Small intestine (tissue), 7 donors: ENCODE results near the gene CENPO. TPM values are rescaled to one million over a fixed set of nuclear protein-coding genes. Genes with fewer than 3 reads are reported as not detected.

Source experiments
- DNase-seq, 2 donors: peaks; one replicate each; pipeline versions ENCODE4 v3.0.0 to v3.0.0-alpha.2; 2013
- FAIRE-seq: peaks from 2 replicates; lab custom pipeline; 2012; peaks lifted over from hg19 to GRCh38; lab: Jason Lieb, UNC
- H3K27ac ChIP-seq, 3 donors: one replicate each; pipeline ENCODE4 v1.5.1; 2013; ENCODE audit warnings: low read length in 2 of 3, mild to moderate bottlenecking in 2 of 3, control low read depth in 1 of 3, inconsistent platforms in 1 of 3, low read depth in 1 of 3, moderate library complexity in 1 of 3
- H3K27me3 ChIP-seq, 3 donors: one replicate each; pipeline ENCODE4 v1.6.1; 2013; ENCODE audit warnings: low read length in 3 of 3, inconsistent platforms in 1 of 3; ENCODE audit not compliant: control insufficient read depth in 3 of 3, insufficient read depth in 3 of 3
- H3K36me3 ChIP-seq, 3 donors: one replicate each; pipeline ENCODE4 v1.6.1; 2013; ENCODE audit warnings: low read length in 3 of 3, inconsistent platforms in 1 of 3, low read depth in 1 of 3, mild to moderate bottlenecking in 1 of 3, moderate library complexity in 1 of 3; ENCODE audit not compliant: control insufficient read depth in 3 of 3, insufficient read depth in 2 of 3
- H3K4me1 ChIP-seq, 3 donors: one replicate each; pipeline ENCODE4 v1.6.1; 2013; ENCODE audit warnings: low read length in 2 of 3, inconsistent platforms in 1 of 3, low read depth in 1 of 3, mild to moderate bottlenecking in 1 of 3, moderate library complexity in 1 of 3; ENCODE audit not compliant: control insufficient read depth in 3 of 3, insufficient read depth in 2 of 3
- H3K4me3 ChIP-seq, 3 donors: one replicate each; pipeline ENCODE4 v1.5.1; 2013; ENCODE audit warnings: low read length in 3 of 3, control low read depth in 1 of 3, inconsistent platforms in 1 of 3, low read depth in 1 of 3, mild to moderate bottlenecking in 1 of 3, moderate library complexity in 1 of 3
- H3K9me3 ChIP-seq, 2 donors: one replicate each; pipeline ENCODE4 v1.6.1; 2013; ENCODE audit warnings: low read depth in 1 of 2, low read length in 1 of 2; ENCODE audit not compliant: control insufficient read depth in 2 of 2, insufficient read depth in 1 of 2
- WGBS, 3 donors: extraction: QIAGEN DNeasy Blood & Tissue Kit; methylation state at CpG; one replicate each; pipeline ENCODE4 v1.1.7; 2013; 5-methylcytosine and 5-hydroxymethylcytosine counted together
- polyA plus RNA-seq, 4 donors: library from polyadenylated mRNA; stranded (reverse) in 3 of 4; unstranded in 1 of 4; fragments of 200-250 nt in 3 of 4; fragments of 120-200 nt in 1 of 4; gene quantifications; one replicate each; pipeline versions ENCODE4 v1.2.1 to v1.2.3, GENCODE V29; 2013
- donor health status: healthy with polysubstance abuse.
- donor health status: control.
- donor health status: control.
- donor health status: Bipolar disorder and iron deficiency.
- donor health status: healthy.

The CENPO gene
- polyA plus RNA-seq, 4 donors, result 1.4 to 10.4 (median 5.9) TPM

DNA sequence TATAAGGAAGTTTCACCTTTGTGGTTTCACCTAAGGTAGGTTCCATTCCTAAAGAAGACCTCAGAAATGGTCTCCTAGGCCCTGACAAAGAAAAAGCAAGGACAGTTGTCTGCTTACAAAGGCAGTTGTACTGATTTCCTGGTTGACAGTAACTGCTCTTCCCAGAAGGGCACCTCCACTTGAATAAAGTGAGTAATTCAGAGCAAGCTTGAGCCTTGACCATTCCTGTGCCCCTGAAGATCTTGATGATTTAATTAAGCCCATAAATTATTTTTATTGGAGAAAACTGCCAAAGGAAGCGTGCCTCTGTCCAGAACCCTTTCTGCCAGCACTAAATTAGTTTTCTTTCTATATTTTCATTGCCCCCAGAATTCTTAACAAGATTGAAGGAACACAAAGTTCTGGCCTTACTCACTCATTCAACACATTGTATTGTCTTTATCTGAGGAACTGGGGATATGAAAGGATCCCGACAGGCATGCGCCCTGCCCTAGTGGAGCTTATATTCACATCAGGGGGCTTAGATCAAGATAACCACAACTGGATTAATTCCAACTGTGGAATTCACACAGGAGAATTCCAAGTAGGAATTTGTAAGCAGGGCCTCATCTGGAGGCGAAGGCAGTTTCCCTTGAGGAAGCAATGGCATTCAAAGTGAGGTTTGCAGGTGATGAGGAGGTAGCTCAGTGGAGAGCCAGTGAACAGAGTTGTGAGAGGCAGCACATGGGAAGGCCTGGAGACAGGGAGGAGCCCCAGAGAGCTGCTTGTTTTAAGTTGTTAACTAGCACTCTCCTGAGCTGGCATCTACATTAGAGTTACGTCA, 21.2 kb upstream of the CENPO start:
- no peaks in the 10 kb centered on the region for H3K4me1 ChIP-seq
- no peaks in the 10 kb centered on the region for H3K9me3 ChIP-seq
- WGBS, 3 donors, result 94 to 97% (median 96%) methylated on average over 5 of the region's 5 CpGs
- DNase-seq (no peak), FAIRE-seq (no peak)
- no peaks in the 10 kb centered on the region for H3K27me3 ChIP-seq
- H3K27ac ChIP-seq, result no peak overlapping the region
- H3K4me3 ChIP-seq, result no peak overlapping the region
- peaks cover 6 to 12% (median 8%) of the 10 kb centered on the region in 3 donors for H3K36me3 ChIP-seq

DNA sequence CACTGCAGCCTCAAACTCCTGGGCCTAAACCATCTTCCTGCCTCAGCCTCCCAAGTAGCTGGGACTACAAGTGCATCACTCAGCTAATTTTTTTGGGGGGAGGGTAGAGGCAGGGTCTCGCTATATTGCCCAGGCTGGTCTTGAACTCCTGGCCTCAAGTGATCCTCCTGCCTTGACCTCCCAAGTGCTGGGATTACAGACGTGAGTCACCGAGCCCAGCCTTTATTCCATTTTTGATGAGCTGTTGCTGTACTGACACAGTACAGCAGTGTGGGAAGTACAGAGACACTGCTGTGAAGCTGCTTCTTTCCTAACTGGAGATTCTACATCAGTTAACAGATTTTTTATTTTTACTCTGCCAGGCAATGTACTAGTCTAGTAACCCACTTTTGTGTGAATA, 18.9 kb upstream of the CENPO start:
- Histone ChIP-seq H3K4me3 (no peak overlapping the region), H3K36me3 (peaks cover 2 to 5% (median 3%) of the 10 kb centered on the region in 3 donors), H3K27me3 (no peaks in the 10 kb centered on the region), H3K9me3 (no peaks in the 10 kb centered on the region), H3K27ac (no peak overlapping the region), H3K4me1 (peaks cover 0 to 8% (median 0%) of the 10 kb centered on the region in 3 donors)
- WGBS, 3 donors, result 77 to 85% (median 82%) methylated on average over 3 of the region's 3 CpGs
- no peak for DNase-seq
- no peak for FAIRE-seq

DNA sequence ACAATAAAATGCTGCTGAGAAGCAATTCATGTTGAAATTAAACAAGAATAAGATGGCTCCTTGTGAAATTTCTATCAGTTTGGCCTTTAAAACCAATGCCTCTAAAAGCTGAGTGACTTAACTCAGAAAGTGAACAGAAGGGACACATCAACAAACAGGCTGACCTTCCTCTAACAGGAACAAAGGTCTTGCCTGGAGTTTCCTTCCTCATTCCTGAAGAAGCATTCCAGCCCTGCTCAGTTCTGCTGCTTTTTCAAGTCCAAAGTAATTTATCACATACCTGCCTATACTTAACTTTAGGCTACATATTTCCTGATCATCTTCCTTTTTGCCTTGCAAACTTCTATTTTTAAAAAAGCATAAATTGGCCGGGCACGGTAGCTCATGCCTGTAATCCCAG, 14.1 kb upstream of the CENPO start:
- DNase-seq, result peak; percentile 61 to 76
- no peak overlapping the region for H3K4me3 ChIP-seq
- no peaks in the 10 kb centered on the region for H3K36me3 ChIP-seq
- no peaks in the 10 kb centered on the region for H3K9me3 ChIP-seq
- H3K27ac ChIP-seq, result peak overlapping the region in 1 of 3 donors; percentile 62
- no peaks in the 10 kb centered on the region for H3K27me3 ChIP-seq
- H3K4me1 ChIP-seq, result peaks cover 0 to 8% (median 0%) of the 10 kb centered on the region in 3 donors
- WGBS, 3 donors, result 49 to 57% (median 50%) methylated on average over 2 of the region's 2 CpGs
- FAIRE-seq, result no peak

DNA sequence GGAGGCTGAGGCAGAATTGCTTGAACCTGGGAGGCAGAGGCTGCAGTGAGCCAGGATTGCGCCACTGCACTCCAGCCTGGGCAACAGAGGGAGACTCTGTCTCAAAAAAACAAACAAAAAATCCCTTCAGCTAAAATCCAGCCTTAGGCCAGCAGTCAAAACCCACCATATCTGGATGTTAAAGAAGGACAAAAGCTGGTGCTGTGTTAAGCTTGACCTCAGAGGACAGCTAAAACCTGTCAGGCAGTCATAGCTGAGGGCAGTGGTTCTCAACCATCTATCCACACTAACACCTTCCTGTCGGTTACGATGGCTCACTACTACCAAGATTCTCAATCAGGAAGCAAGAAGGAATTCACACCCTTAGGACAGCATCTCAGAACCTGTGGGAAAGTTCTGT, 9.6 kb upstream of the CENPO start:
- no peak for FAIRE-seq
- WGBS, 3 donors, result 94 to 96% (median 94%) methylated on average over 3 of the region's 3 CpGs
- peaks cover 0 to 7% (median 0%) of the 10 kb centered on the region in 3 donors for H3K4me1 ChIP-seq

DNA sequence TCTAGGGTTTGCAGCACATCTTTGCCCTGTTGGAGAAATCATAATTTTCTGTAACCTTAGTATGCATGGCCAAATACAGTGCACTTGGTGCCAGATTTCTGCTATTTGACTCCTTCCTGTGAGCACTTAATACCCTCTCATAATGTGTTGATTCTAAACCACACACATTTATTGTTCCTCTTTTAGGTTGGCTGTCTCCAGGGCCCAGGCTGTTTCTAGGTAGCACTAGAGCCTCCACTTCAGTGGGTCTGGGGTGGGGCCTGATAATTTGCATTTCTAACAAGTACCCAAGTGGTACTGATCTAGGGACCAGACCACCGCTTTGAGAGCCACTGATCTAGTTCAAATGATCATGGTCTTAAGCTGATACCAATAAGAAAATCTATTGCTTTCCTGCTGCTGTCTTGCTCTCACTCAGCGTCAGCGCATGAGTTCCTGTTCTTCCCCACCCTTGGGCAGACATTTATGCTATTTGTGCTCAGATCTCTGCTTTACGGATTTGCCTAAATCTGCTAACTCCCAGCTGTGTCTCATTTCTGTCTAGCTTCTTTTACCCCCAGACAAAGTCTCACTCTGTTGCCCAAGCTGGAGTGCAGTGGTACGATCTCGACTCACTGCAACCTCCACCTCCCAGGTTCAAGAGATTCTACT, 7.4 kb upstream of the CENPO start:
- no peak overlapping the region for H3K4me3 ChIP-seq
- WGBS, 3 donors, result 80 to 95% (median 90%) methylated on average over 6 of the region's 6 CpGs
- no peaks in the 10 kb centered on the region for H3K4me1 ChIP-seq
- peaks cover 0 to 12% (median 0%) of the 10 kb centered on the region in 3 donors for H3K36me3 ChIP-seq
- no peak for FAIRE-seq
- H3K9me3 ChIP-seq, result no peaks in the 10 kb centered on the region
- no peak for DNase-seq
- H3K27ac ChIP-seq, result no peak overlapping the region
- H3K27me3 ChIP-seq, result no peaks in the 10 kb centered on the region

More for the DNA sequence above, 9.6 kb upstream of the CENPO start:
- H3K4me3 ChIP-seq, result no peak overlapping the region
- H3K9me3 ChIP-seq, result no peaks in the 10 kb centered on the region
- no peaks in the 10 kb centered on the region for H3K36me3 ChIP-seq
- no peaks in the 10 kb centered on the region for H3K27me3 ChIP-seq
- DNase-seq, result no peak
- no peak overlapping the region for H3K27ac ChIP-seq

DNA sequence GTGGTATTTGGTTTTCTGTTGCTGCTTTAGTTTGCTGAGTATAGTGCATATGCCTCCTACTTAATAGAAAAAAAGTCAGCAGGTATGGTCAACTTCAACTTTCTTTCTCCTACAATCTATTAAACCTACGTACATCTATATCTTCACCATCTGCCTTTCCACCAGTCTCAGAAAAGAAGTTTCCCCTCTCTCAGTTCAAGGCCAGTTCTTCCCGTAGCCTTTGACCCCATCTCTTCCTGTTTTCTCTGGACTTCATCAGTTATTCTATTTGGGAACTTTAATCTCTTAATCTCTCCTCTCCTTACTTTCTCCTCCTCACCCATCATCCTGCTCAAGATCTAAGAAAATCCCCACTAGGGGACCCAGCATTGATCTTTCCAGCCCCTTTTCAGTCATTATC, 5.7 kb upstream of the CENPO start:
- no peak for FAIRE-seq
- no peaks in the 10 kb centered on the region for H3K9me3 ChIP-seq

DNA sequence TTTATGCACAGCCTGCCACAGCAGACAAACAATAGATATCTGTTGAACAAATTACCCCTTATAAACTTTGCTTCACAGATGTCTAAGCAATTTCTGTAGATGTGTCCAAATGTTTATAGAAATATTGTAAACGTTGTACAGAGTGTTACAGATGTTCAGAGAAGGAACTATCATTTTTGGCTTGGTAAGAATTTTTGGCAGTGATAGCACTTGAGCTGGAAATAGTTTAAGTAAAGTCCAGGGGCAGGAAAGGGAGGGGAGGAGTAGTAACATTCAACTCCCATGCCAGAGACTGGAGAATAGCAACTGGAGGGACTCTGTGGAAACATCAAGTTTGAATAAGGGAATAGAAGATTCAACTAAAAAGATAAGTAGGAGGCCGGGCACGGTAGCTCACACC, 4.4 kb upstream of the CENPO start:
- no peak overlapping the region for H3K4me3 ChIP-seq
- H3K27ac ChIP-seq, result no peak overlapping the region
- peaks cover 0 to 12% (median 0%) of the 10 kb centered on the region in 3 donors for H3K36me3 ChIP-seq
- H3K4me1 ChIP-seq, result peaks cover 0 to 4% (median 0%) of the 10 kb centered on the region in 3 donors
- H3K27me3 ChIP-seq, result no peaks in the 10 kb centered on the region
- DNase-seq (no peak), FAIRE-seq (no peak)
- H3K9me3 ChIP-seq, result no peaks in the 10 kb centered on the region
- 53 to 81% (median 77%) methylated on average over 3 of the region's 3 CpGs for whole genome bisulfite sequencing, 3 donors

More for the DNA sequence above, 5.7 kb upstream of the CENPO start:
- peaks cover 0 to 12% (median 0%) of the 10 kb centered on the region in 3 donors for H3K36me3 ChIP-seq
- no peak overlapping the region for H3K27ac ChIP-seq
- H3K4me3 ChIP-seq, result no peak overlapping the region
- H3K27me3 ChIP-seq, result no peaks in the 10 kb centered on the region
- 70 to 85% (median 73%) methylated on average over 2 of the region's 2 CpGs for WGBS, 3 donors
- H3K4me1 ChIP-seq, result peaks cover 0 to 4% (median 0%) of the 10 kb centered on the region in 3 donors
- DNase-seq, result no peak

DNA sequence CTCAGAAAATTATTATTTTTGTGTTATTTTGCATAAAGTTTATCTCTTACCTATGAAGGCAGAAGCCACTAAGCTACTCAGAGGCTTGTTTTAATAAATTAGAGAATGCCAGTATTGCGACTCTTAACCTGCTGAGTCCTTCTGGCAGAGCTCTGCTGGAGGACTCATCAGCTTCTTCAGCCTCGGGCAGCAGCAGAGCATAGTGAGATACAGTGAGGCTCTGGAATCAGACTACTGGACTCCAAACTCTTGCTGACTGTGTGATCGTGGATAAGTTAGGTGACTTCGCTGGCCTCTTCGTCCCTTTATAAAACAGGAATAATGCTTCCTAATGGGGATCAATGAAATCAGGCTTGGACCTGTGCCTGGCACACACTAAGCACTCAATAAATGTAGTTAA, 1.8 kb upstream of the CENPO start:
- FAIRE-seq (no peak), DNase-seq (no peak)
- Histone ChIP-seq H3K36me3 (peaks cover 0 to 13% (median 0%) of the 10 kb centered on the region in 3 donors), H3K27me3 (no peaks in the 10 kb centered on the region), H3K4me3 (no peak overlapping the region), H3K9me3 (no peaks in the 10 kb centered on the region), H3K27ac (no peak overlapping the region), H3K4me1 (peaks cover 0 to 9% (median 1%) of the 10 kb centered on the region in 3 donors)
- 93 to 95% (median 93%) methylated on average over 5 of the region's 5 CpGs for WGBS, 3 donors
